Fibroblast of mammary gland (primary cell): Measurements from ENCODE around the gene TLR6.

Source experiments
- DNase-seq: peaks from one replicate; pipeline ENCODE4 v3.0.0-alpha.2; 2010; ENCODE audit warnings: low read depth
- H3K4me3 ChIP-seq: 2 replicates; pipeline ENCODE4 v1.5.1; 2011; ENCODE audit warnings: low read depth, mild to moderate bottlenecking, low read length, moderate library complexity; ENCODE audit not compliant: control insufficient read depth
- CTCF ChIP-seq: conservative IDR thresholded peaks from 2 replicates; pipeline ENCODE4 v1.5.1; 2011; ENCODE audit warnings: low read depth, low read length, inconsistent platforms; ENCODE audit not compliant: control insufficient read depth, insufficient read depth

TLR6 gene

GRCh38 chr4:38876636-38877035 is 20.0 kb upstream of the TLR6 start:
- TF ChIP-seq CTCF = no peak
- no peak overlapping the region for H3K4me3 ChIP-seq
- DNase-seq = no peak

GRCh38 chr4:38873290-38873944 is 16.8 kb upstream of the TLR6 start:
- no peak for DNase-seq
- H3K4me3 ChIP-seq = no peak overlapping the region
- no peak for TF ChIP-seq CTCF

- TF ChIP-seq CTCF = no peak
- no peak overlapping the region for H3K4me3 ChIP-seq
- peak; percentile 90 for DNase-seq
Measured at GRCh38 chr4:38872620-38873019, 16.0 kb upstream of the TLR6 start.

GRCh38 chr4:38871593-38871992 is 15.0 kb upstream of the TLR6 start:
- no peak overlapping the region for H3K4me3 ChIP-seq
- DNase-seq = peak; percentile 50
- TF ChIP-seq CTCF = no peak

GRCh38 chr4:38870098-38870808 is 13.6 kb upstream of the TLR6 start:
- DNase-seq = peak; percentile 85
- no peak overlapping the region for H3K4me3 ChIP-seq
- TF ChIP-seq CTCF = no peak

- peak overlapping the region; percentile 83 for H3K4me3 ChIP-seq
- DNase-seq = peak; percentile 40
- no peak for TF ChIP-seq CTCF
Measured at GRCh38 chr4:38869511-38869910, 12.9 kb upstream of the TLR6 start.
